Trophoblast cell (in vitro differentiated cells and primary cell): Measurements from ENCODE around the gene OR2V1.

ENCODE experiments used
- DNase-seq, 2 donors: peaks; one replicate each; pipeline ENCODE4 v3.0.0-alpha.2; 2016
- H2AFZ ChIP-seq: 2 replicates; pipeline ENCODE4 v1.6.1; 2013; ENCODE audit warnings: low read length, moderate library complexity, mild to moderate bottlenecking; ENCODE audit not compliant: insufficient read depth, poor library complexity
- H2AK5ac ChIP-seq: 2 replicates; pipeline ENCODE4 v1.6.1; 2013; ENCODE audit warnings: mild to moderate bottlenecking, low read length
- H2BK120ac ChIP-seq: 2 replicates; pipeline ENCODE4 v1.6.1; 2013; ENCODE audit warnings: low read length, mild to moderate bottlenecking, moderate library complexity; ENCODE audit not compliant: insufficient read depth, poor library complexity
- H2BK12ac ChIP-seq: 2 replicates; pipeline ENCODE4 v1.6.1; 2013; ENCODE audit warnings: mild to moderate bottlenecking, low read length, moderate library complexity
- H2BK5ac ChIP-seq: 2 replicates; pipeline ENCODE4 v1.6.1; 2013; ENCODE audit warnings: low read length, low read depth, moderate library complexity, mild to moderate bottlenecking; ENCODE audit not compliant: poor library complexity
- H3K14ac ChIP-seq: 2 replicates; pipeline ENCODE4 v1.6.1; 2013; ENCODE audit warnings: mild to moderate bottlenecking, low read length
- H3K18ac ChIP-seq: 2 replicates; pipeline ENCODE4 v1.6.1; 2013; ENCODE audit warnings: mild to moderate bottlenecking, low read length
- H3K23ac ChIP-seq: 2 replicates; pipeline ENCODE4 v1.6.1; 2013; ENCODE audit warnings: low read length
- H3K27ac ChIP-seq: 2 replicates; pipeline ENCODE4 v1.5.1; 2013; ENCODE audit warnings: low read depth, mild to moderate bottlenecking, inconsistent platforms, low read length, moderate library complexity
- H3K27me3 ChIP-seq: 2 replicates; pipeline ENCODE4 v1.6.1; 2013; ENCODE audit warnings: inconsistent platforms, mild to moderate bottlenecking, low read length, moderate library complexity; ENCODE audit not compliant: insufficient read depth
- H3K36me3 ChIP-seq, 2 experiments: 1 replicate in 1 of 2; 2 replicates in 1 of 2; pipeline ENCODE4 v1.6.1; 2013; ENCODE audit warnings: low read length in 2 of 2, mild to moderate bottlenecking in 2 of 2, moderate library complexity in 1 of 2; ENCODE audit not compliant: insufficient read depth in 2 of 2, control insufficient read depth in 1 of 2
- H3K4ac ChIP-seq: 2 replicates; pipeline ENCODE4 v1.6.1; 2013; ENCODE audit warnings: low read depth, mild to moderate bottlenecking, low read length, moderate library complexity
- H3K4me1 ChIP-seq, 2 experiments: 1 replicate in 1 of 2; 2 replicates in 1 of 2; pipeline ENCODE4 v1.6.1; 2013; ENCODE audit warnings: low read length in 2 of 2, mild to moderate bottlenecking in 2 of 2, moderate library complexity in 1 of 2; ENCODE audit not compliant: insufficient read depth in 2 of 2, control insufficient read depth in 1 of 2
- H3K4me2 ChIP-seq: 2 replicates; pipeline ENCODE4 v1.6.1; 2013; ENCODE audit warnings: inconsistent platforms, mild to moderate bottlenecking, low read length, moderate library complexity
- H3K4me3 ChIP-seq: 2 replicates; pipeline ENCODE4 v1.5.1; 2013; ENCODE audit warnings: mild to moderate bottlenecking, low read depth, low read length, inconsistent platforms
- H3K79me1 ChIP-seq: one replicate; pipeline ENCODE4 v1.6.1; 2013; ENCODE audit warnings: low read length
- H3K79me2 ChIP-seq: 2 replicates; pipeline ENCODE4 v1.6.1; 2013; ENCODE audit warnings: low read length, mild to moderate bottlenecking; ENCODE audit not compliant: control insufficient read depth, insufficient read depth, poor library complexity
- H3K9ac ChIP-seq: 2 replicates; pipeline ENCODE4 v1.6.1; 2013; ENCODE audit warnings: mild to moderate bottlenecking, low read length
- H3K9me3 ChIP-seq: 2 replicates; pipeline ENCODE4 v1.6.1; 2013; ENCODE audit warnings: low read depth, mild to moderate bottlenecking, control low read depth, inconsistent platforms, low read length; ENCODE audit not compliant: insufficient read depth
- H4K12ac ChIP-seq: 2 replicates; pipeline ENCODE4 v1.6.1; 2013; ENCODE audit warnings: low read depth, mild to moderate bottlenecking, low read length, moderate library complexity
- H4K8ac ChIP-seq: 2 replicates; pipeline ENCODE4 v1.6.1; 2013; ENCODE audit warnings: low read depth, mild to moderate bottlenecking, low read length, moderate library complexity
- H4K91ac ChIP-seq: one replicate; pipeline ENCODE4 v1.6.1; 2013; ENCODE audit warnings: low read depth, mild to moderate bottlenecking, low read length, moderate library complexity

OR2V1 gene

DNA sequence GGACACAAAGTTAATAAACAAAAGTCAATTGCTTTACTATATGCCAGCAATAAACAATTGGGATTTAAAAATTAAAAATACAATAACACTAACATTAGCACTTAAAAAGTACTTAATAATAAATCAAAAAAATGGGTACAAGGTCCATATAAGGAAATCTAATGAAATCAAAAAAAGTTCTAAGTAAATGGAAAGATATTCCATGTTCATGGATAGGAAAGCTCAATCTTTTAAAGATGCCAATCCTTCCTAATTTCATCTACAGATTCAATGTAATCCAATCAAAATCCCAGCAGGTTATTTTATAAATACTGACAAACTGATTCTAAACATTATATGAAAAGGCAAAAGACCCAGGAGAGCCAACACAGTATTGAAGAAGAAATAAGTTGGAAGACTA lies 49.0 kb downstream of the OR2V1 start:
- Histone ChIP-seq H3K14ac (no peak overlapping the region), H3K4me2 (no peak overlapping the region), H4K12ac (no peak overlapping the region), H3K27ac (no peak overlapping the region), H4K91ac (no peak overlapping the region), H3K9ac (no peak overlapping the region), H2BK5ac (no peak overlapping the region), H3K79me1 (no peaks in the 10 kb centered on the region), H2BK12ac (no peak overlapping the region), H3K4me1 (no peaks in the 10 kb centered on the region), H3K27me3 (no peaks in the 10 kb centered on the region), H3K23ac (no peak overlapping the region), H3K36me3 (no peaks in the 10 kb centered on the region), H4K8ac (no peak overlapping the region), H3K18ac (no peak overlapping the region), H2AFZ (no peak overlapping the region), H3K4me3 (no peak overlapping the region), H3K9me3 (peaks cover 2% of the 10 kb centered on the region), H3K79me2 (no peaks in the 10 kb centered on the region), H2BK120ac (no peak overlapping the region), H3K4ac (no peak overlapping the region), H2AK5ac (no peak overlapping the region)
- DNase-seq: no peak

DNA sequence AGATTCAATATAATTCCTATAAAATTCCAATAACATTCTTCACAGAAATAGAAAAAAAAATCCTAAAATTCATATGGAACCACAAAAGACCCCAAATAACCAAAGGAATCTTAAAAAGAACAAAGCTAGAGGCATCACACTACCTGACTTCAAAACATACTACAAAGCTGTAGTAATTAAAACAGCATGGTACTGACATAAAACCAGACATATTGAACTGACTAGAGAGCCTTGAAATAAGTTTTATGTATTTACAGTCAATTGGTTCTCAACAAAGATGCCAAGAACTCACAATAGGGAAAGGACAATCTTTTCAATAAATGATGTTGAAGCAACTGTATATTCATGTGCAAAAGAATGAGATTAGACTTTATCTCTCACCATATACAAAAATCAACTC lies 54.0 kb downstream of the OR2V1 start:
- no peak overlapping the region for H2AK5ac ChIP-seq
- no peak overlapping the region for H4K12ac ChIP-seq
- DNase-seq: no peak
- no peak overlapping the region for H2BK5ac ChIP-seq
- no peaks in the 10 kb centered on the region for H3K79me2 ChIP-seq
- H3K4me1 ChIP-seq: no peaks in the 10 kb centered on the region
- no peak overlapping the region for H4K91ac ChIP-seq
- no peak overlapping the region for H3K27ac ChIP-seq
- H3K36me3 ChIP-seq: no peaks in the 10 kb centered on the region
- H2AFZ ChIP-seq: no peak overlapping the region
- no peak overlapping the region for H3K23ac ChIP-seq
- H3K27me3 ChIP-seq: no peaks in the 10 kb centered on the region
- H3K79me1 ChIP-seq: no peaks in the 10 kb centered on the region
- no peak overlapping the region for H3K4me2 ChIP-seq
- no peak overlapping the region for H3K4me3 ChIP-seq
- H3K18ac ChIP-seq: no peak overlapping the region
- no peak overlapping the region for H4K8ac ChIP-seq
- H3K9me3 ChIP-seq: peaks cover 13% of the 10 kb centered on the region
- no peak overlapping the region for H3K4ac ChIP-seq
- no peak overlapping the region for H2BK120ac ChIP-seq
- H3K14ac ChIP-seq: no peak overlapping the region
- no peak overlapping the region for H3K9ac ChIP-seq
- H2BK12ac ChIP-seq: no peak overlapping the region
